Lower lobe of right lung (tissue), 2 donors: ENCODE data around the gene ING3. TPM values are rescaled to one million over a fixed set of nuclear protein-coding genes. Genes with fewer than 3 reads are reported as not detected.

Experiments used
- ATAC-seq, 2 donors: fragments of 200-7000 bp; cut with Tn5 transposase; one replicate each; pipeline ENCODE4 v1.9.1; 2020 to 2022; ENCODE audit warnings: mild to moderate bottlenecking in 2 of 2, moderate library complexity in 2 of 2
- DNase-seq: peaks from one replicate; pipeline ENCODE4 v3.0.0-alpha.2; 2020
- H3K27ac ChIP-seq: fragments of 200-600 bp; one replicate; pipeline ENCODE4 v1.8.0; 2022
- H3K27me3 ChIP-seq: fragments of 200-600 bp; one replicate; pipeline ENCODE4 v1.8.0; 2022; ENCODE audit warnings: low read depth
- H3K36me3 ChIP-seq: fragments of 200-600 bp; one replicate; pipeline ENCODE4 v1.8.0; 2022; ENCODE audit warnings: mild to moderate bottlenecking
- H3K4me1 ChIP-seq: fragments of 200-600 bp; one replicate; pipeline ENCODE4 v1.8.0; 2022
- H3K4me3 ChIP-seq: fragments of 200-600 bp; one replicate; pipeline ENCODE4 v1.8.0; 2022; ENCODE audit warnings: mild to moderate bottlenecking
- H3K9me3 ChIP-seq: fragments of 200-600 bp; one replicate; pipeline ENCODE4 v1.8.0; 2022
- intact Hi-C: fragments of 100-400 bp; cut with DNase I; formaldehyde crosslinking; loops from one replicate; pipeline ENCODE4 v1.11.0; 2022
- total RNA-seq: library from RNA; stranded (reverse); fragmentation: NEBNext Ultra II Directional; extraction: Animal tissue kit (Norgen Biotek cat#: 25700); gene quantifications from one replicate; pipeline ENCODE4 v1.2.1, GENCODE V29; 2021
- TF ChIP-seq, protein P1 (sequence below): fragments of 200-600 bp; IDR thresholded peaks from one replicate; pipeline ENCODE4 v1.8.0; 2022; ENCODE audit warnings: antibody characterized with exemption, mild to moderate bottlenecking
- donor health status: DM: no; HTN: yes; CAD: no; lungs with severe emphysema.

The ING3 gene
- total RNA-seq, 1 donor from 2014 or later: 21.5 TPM

DNA sequence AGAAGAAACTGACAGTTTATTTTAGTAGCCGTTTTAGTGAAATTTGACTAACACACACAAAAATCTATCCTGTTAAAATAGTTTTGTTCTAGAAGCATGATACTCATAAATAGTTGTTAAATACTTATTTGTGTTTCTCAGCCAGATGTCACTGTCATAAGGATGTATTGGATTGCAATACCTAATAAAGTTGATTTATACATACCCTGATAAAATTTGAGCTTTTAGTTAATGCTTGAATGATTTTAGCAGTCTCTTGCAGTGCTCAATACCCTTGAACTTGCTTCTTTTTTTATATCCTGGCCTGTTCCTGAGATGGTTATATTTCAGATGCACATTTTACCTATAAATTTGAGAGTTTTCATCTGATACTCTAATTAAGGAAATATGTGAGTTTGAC, 10.1 kb downstream of the ING3 start:
- H3K4me3 ChIP-seq: no peak overlapping the region
- TF ChIP-seq, protein P1, sequence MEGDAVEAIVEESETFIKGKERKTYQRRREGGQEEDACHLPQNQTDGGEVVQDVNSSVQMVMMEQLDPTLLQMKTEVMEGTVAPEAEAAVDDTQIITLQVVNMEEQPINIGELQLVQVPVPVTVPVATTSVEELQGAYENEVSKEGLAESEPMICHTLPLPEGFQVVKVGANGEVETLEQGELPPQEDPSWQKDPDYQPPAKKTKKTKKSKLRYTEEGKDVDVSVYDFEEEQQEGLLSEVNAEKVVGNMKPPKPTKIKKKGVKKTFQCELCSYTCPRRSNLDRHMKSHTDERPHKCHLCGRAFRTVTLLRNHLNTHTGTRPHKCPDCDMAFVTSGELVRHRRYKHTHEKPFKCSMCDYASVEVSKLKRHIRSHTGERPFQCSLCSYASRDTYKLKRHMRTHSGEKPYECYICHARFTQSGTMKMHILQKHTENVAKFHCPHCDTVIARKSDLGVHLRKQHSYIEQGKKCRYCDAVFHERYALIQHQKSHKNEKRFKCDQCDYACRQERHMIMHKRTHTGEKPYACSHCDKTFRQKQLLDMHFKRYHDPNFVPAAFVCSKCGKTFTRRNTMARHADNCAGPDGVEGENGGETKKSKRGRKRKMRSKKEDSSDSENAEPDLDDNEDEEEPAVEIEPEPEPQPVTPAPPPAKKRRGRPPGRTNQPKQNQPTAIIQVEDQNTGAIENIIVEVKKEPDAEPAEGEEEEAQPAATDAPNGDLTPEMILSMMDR: no peak
- H3K27me3 ChIP-seq: no peaks in the 10 kb centered on the region
- DNase-seq: no peak
- no peak overlapping the region for H3K27ac ChIP-seq
- no peaks in the 10 kb centered on the region for H3K4me1 ChIP-seq
- intact Hi-C loops: no loop called here
- no peaks in the 10 kb centered on the region for H3K9me3 ChIP-seq
- H3K36me3 ChIP-seq: peaks cover 45% of the 10 kb centered on the region
- no peak for ATAC-seq

DNA sequence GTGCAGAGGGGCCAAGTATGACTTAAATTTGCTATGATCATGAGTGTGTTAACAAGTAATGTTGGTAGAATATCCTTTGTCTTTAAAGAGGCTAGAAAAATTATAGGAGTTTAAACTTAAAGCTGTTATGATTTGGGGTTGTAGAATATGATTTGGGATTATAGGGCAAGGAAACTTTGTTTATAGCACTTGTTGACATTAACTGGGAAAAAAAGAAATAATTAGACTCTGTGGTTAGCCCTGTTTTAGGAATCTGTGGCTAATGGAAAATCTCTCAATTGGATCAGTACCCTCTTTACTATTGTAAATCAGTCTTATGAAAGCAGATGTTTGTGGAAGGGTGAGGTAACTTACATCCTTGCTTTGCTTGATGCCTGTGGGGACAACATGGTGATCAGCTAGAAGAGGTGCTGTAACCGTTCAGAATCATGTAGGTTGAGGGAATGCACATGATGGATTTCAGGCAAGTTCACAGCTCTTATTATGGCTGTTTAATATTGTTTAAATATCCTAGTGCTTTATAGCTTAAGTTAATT, 11.1 kb downstream of the ING3 start:
- DNase-seq (no peak), ATAC-seq (no peak)
- H3K9me3 ChIP-seq: no peaks in the 10 kb centered on the region
- no peaks in the 10 kb centered on the region for H3K27me3 ChIP-seq
- H3K4me3 ChIP-seq: no peak overlapping the region
- H3K27ac ChIP-seq: no peak overlapping the region
- peaks cover 45% of the 10 kb centered on the region for H3K36me3 ChIP-seq
- intact Hi-C loops: no loop called here
- H3K4me1 ChIP-seq: no peaks in the 10 kb centered on the region
- TF ChIP-seq, protein P1: no peak

DNA sequence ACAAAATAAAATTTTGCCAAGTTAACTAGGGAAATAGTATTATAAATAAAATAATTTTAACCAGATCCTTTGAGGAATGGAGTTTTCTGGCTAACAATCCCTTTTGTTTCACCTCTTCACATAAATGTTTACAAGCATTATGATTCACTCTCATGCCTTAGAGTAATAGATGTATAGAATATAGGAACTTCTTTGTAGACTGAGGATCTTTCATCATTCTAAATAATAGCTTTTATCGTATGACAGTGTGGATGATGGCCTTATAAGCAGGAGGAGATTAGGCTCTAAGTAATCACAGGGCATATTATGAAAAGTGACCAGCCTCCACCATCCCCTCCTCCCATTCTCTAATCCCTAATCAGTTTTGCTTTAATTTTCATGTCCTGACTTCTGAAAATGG, 13.5 kb downstream of the ING3 start:
- Histone ChIP-seq H3K36me3 (peaks cover 53% of the 10 kb centered on the region), H3K4me1 (no peaks in the 10 kb centered on the region), H3K9me3 (no peaks in the 10 kb centered on the region), H3K27ac (no peak overlapping the region), H3K27me3 (no peaks in the 10 kb centered on the region), H3K4me3 (no peak overlapping the region)
- ATAC-seq (no peak), DNase-seq (no peak)
- intact Hi-C loops: no loop called here
- TF ChIP-seq, protein P1: no peak

DNA sequence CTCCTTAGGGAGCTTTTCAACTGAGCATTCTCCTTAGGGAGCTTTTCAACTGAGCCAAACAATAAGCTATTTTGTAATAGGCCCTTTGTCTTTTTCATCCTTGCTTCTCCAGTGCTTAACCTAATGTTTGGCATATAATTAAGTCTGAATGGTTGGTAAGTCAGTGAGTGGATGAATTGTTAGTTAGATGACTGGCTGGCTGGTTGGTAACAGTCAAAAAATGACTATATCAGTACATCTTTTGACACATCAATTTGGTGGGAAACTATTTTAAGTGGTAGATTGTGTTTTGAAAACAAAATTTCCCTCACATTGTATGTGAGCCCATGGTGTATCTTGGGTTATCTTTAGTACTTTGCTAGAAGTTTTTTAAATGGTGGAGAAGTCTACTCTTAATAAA, 16.4 kb downstream of the ING3 start:
- TF ChIP-seq, protein P1: no peak
- ATAC-seq: no peak
- H3K4me1 ChIP-seq: no peaks in the 10 kb centered on the region
- no peaks in the 10 kb centered on the region for H3K9me3 ChIP-seq
- H3K27ac ChIP-seq: no peak overlapping the region
- DNase-seq: no peak
- peaks cover 78% of the 10 kb centered on the region for H3K36me3 ChIP-seq
- no peaks in the 10 kb centered on the region for H3K27me3 ChIP-seq
- intact Hi-C loops: no loop called here
- H3K4me3 ChIP-seq: no peak overlapping the region

DNA sequence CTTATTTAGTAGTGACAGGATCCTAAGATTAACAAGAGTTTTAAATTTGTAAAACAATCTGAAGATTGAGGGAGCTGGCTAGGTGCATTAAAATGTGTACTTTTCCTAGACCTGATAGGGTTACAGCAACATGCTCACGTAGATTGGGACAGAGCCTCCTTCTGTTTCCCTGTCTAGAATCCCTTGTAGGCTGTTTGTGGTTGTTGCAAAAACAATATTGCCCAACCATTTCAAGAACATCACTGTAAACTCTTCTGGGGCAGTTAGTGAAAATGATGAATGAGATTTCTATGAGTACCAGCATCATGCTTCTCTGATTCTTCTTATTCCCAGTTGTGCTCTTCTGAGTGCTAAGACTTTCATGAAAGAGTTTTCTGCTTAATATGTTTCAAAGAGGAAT, 23.3 kb downstream of the ING3 start:
- ATAC-seq (no peak), DNase-seq (no peak)
- Histone ChIP-seq H3K4me1 (no peaks in the 10 kb centered on the region), H3K36me3 (peaks cover 80% of the 10 kb centered on the region), H3K27ac (no peak overlapping the region), H3K4me3 (no peak overlapping the region), H3K27me3 (no peaks in the 10 kb centered on the region), H3K9me3 (no peaks in the 10 kb centered on the region)
- intact Hi-C loops: no loop called here
- TF ChIP-seq, protein P1: no peak
